ENCODE measurements around the gene ARPC2.

ARPC2 gene

GRCh38 chr2:218217360-218218267 lies 625 bp downstream of the ARPC2 start:
- peak; percentile 44 to 63 for DNase-seq (ENCODE audit: low read depth in 1 of 2, low spot score in 1 of 2)

- DNase-seq (ENCODE audit: low read depth in 1 of 2, low spot score in 1 of 2), result no peak
Observed at GRCh38 chr2:218218268-218219185, 1.5 kb downstream of the ARPC2 start.

- no peak for DNase-seq (ENCODE audit: low read depth in 1 of 2, low spot score in 1 of 2)
Observed at GRCh38 chr2:218219934-218220333, 2.9 kb downstream of the ARPC2 start.

GRCh38 chr2:218221000-218221399 lies 4.0 kb downstream of the ARPC2 start:
- no peak for DNase-seq (ENCODE audit: low read depth in 1 of 2, low spot score in 1 of 2)

- no peak for DNase-seq (ENCODE audit: low read depth in 1 of 2, low spot score in 1 of 2)
Observed at GRCh38 chr2:218223046-218223445, 6.1 kb downstream of the ARPC2 start.

- DNase-seq (ENCODE audit: low read depth in 1 of 2, low spot score in 1 of 2), result no peak
Observed at GRCh38 chr2:218224186-218224585, 7.2 kb downstream of the ARPC2 start.

- DNase-seq (ENCODE audit: low read depth in 1 of 2, low spot score in 1 of 2), result no peak
Observed at GRCh38 chr2:218226903-218227302, 9.9 kb downstream of the ARPC2 start.

- no peak for DNase-seq (ENCODE audit: low read depth in 1 of 2, low spot score in 1 of 2)
Observed at GRCh38 chr2:218228366-218229090, 11.5 kb downstream of the ARPC2 start.

GRCh38 chr2:218229239-218229638 lies 12.2 kb downstream of the ARPC2 start:
- DNase-seq (ENCODE audit: low read depth in 1 of 2, low spot score in 1 of 2), result no peak

- no peak for DNase-seq (ENCODE audit: low read depth in 1 of 2, low spot score in 1 of 2)
Observed at GRCh38 chr2:218229851-218230250, 12.9 kb downstream of the ARPC2 start.

- DNase-seq (ENCODE audit: low read depth in 1 of 2, low spot score in 1 of 2), result no peak
Observed at GRCh38 chr2:218230882-218231281, 13.9 kb downstream of the ARPC2 start.

GRCh38 chr2:218233543-218233942 lies 16.6 kb downstream of the ARPC2 start:
- no peak for DNase-seq (ENCODE audit: low read depth in 1 of 2, low spot score in 1 of 2)

- no peak for DNase-seq (ENCODE audit: low read depth in 1 of 2, low spot score in 1 of 2)
Observed at GRCh38 chr2:218234521-218234920, 17.5 kb downstream of the ARPC2 start.

GRCh38 chr2:218235017-218235416 lies 18.0 kb downstream of the ARPC2 start:
- no peak for DNase-seq (ENCODE audit: low read depth in 1 of 2, low spot score in 1 of 2)

GRCh38 chr2:218236829-218237228 lies 19.8 kb downstream of the ARPC2 start:
- DNase-seq (ENCODE audit: low read depth in 1 of 2, low spot score in 1 of 2), result no peak

- no peak for DNase-seq (ENCODE audit: low read depth in 1 of 2, low spot score in 1 of 2)
Observed at GRCh38 chr2:218238887-218239286, 21.9 kb downstream of the ARPC2 start.

- DNase-seq (ENCODE audit: low read depth in 1 of 2, low spot score in 1 of 2), result no peak
Observed at GRCh38 chr2:218244204-218244603, 27.2 kb downstream of the ARPC2 start.

- DNase-seq (ENCODE audit: low read depth in 1 of 2, low spot score in 1 of 2), result no peak
Observed at GRCh38 chr2:218244665-218245064, 27.7 kb downstream of the ARPC2 start.

GRCh38 chr2:218245214-218245613 lies 28.2 kb downstream of the ARPC2 start:
- DNase-seq (ENCODE audit: low read depth in 1 of 2, low spot score in 1 of 2), result no peak

- no peak for DNase-seq (ENCODE audit: low read depth in 1 of 2, low spot score in 1 of 2)
Observed at GRCh38 chr2:218249691-218250090, 32.7 kb downstream of the ARPC2 start.

GRCh38 chr2:218252509-218253231 lies 35.7 kb downstream of the ARPC2 start:
- DNase-seq (ENCODE audit: low read depth in 1 of 2, low spot score in 1 of 2), result no peak

All from activated CD4-positive, alpha-beta T cell treated with anti-CD3 and anti-CD28 coated beads, Interleukin-2, amount 50 U/mL, for 24 hours (primary cell).